ENCODE results near the gene SEPTIN2.

Gene SEPTIN2

GRCh38 chr2:241344925-241345651, 29.4 kb downstream of the SEPTIN2 start:
- TF ChIP-seq TCF12 (IDR thresholded peaks at IDR 0.05; ENCODE audit: low read depth) (no peak), EGR1 (IDR thresholded peaks at IDR 0.05) (no peak), MAX (IDR thresholded peaks at IDR 0.05) (no peak), FOXM1 (IDR thresholded peaks at IDR 0.05; ENCODE audit: borderline replicate concordance, low read depth) (no peak), YY1 (IDR thresholded peaks at IDR 0.05; ENCODE audit: low read depth) (no peak), REST (IDR thresholded peaks at IDR 0.05; ENCODE audit: low read depth) (no peak), USF1 (IDR thresholded peaks at IDR 0.05) (no peak), RAD21 (IDR thresholded peaks at IDR 0.05; ENCODE audit: low read depth) (no peak), CREB1 (IDR thresholded peaks at IDR 0.05; ENCODE audit: low read depth) (no peak), NFIC (IDR thresholded peaks at IDR 0.05) (no peak), TEAD4 (IDR thresholded peaks at IDR 0.05) (no peak)

GRCh38 chr2:241349941-241350340, 34.2 kb downstream of the SEPTIN2 start:
- no peak for TF ChIP-seq USF1 (IDR thresholded peaks at IDR 0.05)
- TF ChIP-seq MAX (IDR thresholded peaks at IDR 0.05), result no peak
- TF ChIP-seq TCF12 (IDR thresholded peaks at IDR 0.05; ENCODE audit: low read depth), result no peak
- TF ChIP-seq FOXM1 (IDR thresholded peaks at IDR 0.05; ENCODE audit: borderline replicate concordance, low read depth), result no peak
- no peak for TF ChIP-seq RAD21 (IDR thresholded peaks at IDR 0.05; ENCODE audit: low read depth)
- TF ChIP-seq REST (IDR thresholded peaks at IDR 0.05; ENCODE audit: low read depth), result no peak
- no peak for TF ChIP-seq CEBPB (IDR thresholded peaks at IDR 0.05)
- TF ChIP-seq EGR1 (IDR thresholded peaks at IDR 0.05), result no peak

- TF ChIP-seq USF1 (IDR thresholded peaks at IDR 0.05) (no peak), YY1 (IDR thresholded peaks at IDR 0.05; ENCODE audit: low read depth) (no peak), TEAD4 (IDR thresholded peaks at IDR 0.05) (no peak), MAX (IDR thresholded peaks at IDR 0.05) (no peak), ZBTB7A (IDR thresholded peaks at IDR 0.05; ENCODE audit: low read depth) (no peak), CEBPB (IDR thresholded peaks at IDR 0.05) (no peak), NFIC (IDR thresholded peaks at IDR 0.05) (no peak), RAD21 (IDR thresholded peaks at IDR 0.05; ENCODE audit: low read depth) (no peak)
These were observed 34.8 kb downstream of the SEPTIN2 start for GRCh38 chr2:241350530-241350877.

GRCh38 chr2:241350878-241351639, 35.3 kb downstream of the SEPTIN2 start:
- TF ChIP-seq CEBPB (IDR thresholded peaks at IDR 0.05) (no peak), REST (IDR thresholded peaks at IDR 0.05; ENCODE audit: low read depth) (no peak), EGR1 (IDR thresholded peaks at IDR 0.05) (no peak), NFIC (IDR thresholded peaks at IDR 0.05) (no peak), EP300 (IDR thresholded peaks at IDR 0.05; ENCODE audit: borderline replicate concordance) (no peak), USF1 (IDR thresholded peaks at IDR 0.05) (no peak), FOXM1 (IDR thresholded peaks at IDR 0.05; ENCODE audit: borderline replicate concordance, low read depth) (no peak), MAX (IDR thresholded peaks at IDR 0.05) (no peak), TCF12 (IDR thresholded peaks at IDR 0.05; ENCODE audit: low read depth) (no peak), TEAD4 (IDR thresholded peaks at IDR 0.05) (no peak), TAF1 (IDR thresholded peaks at IDR 0.05; ENCODE audit: low read depth) (no peak), ZBTB7A (IDR thresholded peaks at IDR 0.05; ENCODE audit: low read depth) (no peak), RAD21 (IDR thresholded peaks at IDR 0.05; ENCODE audit: low read depth) (no peak), YY1 (IDR thresholded peaks at IDR 0.05; ENCODE audit: low read depth) (no peak), CREB1 (IDR thresholded peaks at IDR 0.05; ENCODE audit: low read depth) (no peak)

Measured in Ishikawa (cell line).